IMR-90 (cell line): ENCODE measurements around the gene CACNA2D1. TPM values are rescaled to one million over a fixed set of nuclear protein-coding genes. Genes with fewer than 3 reads are reported as not detected.

Experiments
- ATAC-seq: fragments of 200-7000 bp; cut with Tn5 transposase; 2 replicates; pipeline ENCODE4 v1.9.1; 2020; ENCODE audit warnings: low read depth, mild to moderate bottlenecking, moderate library complexity
- BruUV-seq: library from RNA; stranded (reverse); fragments of 400-500 nt; replicated peaks from 2 replicates; lab custom pipeline; 2021; lab: Mats Ljungman, UMichigan
- CTCF ChIA-PET: fragments of 300-600 bp; formaldehyde crosslinking; extraction: SDS; loops from one replicate; lab custom pipeline; 2021; ENCODE audit warnings: antibody characterized with exemption; lab: Yijun Ruan, JAX
- POLR2A ChIA-PET: fragments of 300-600 bp; sonication (Branson Sonifier 250); formaldehyde crosslinking; loops from one replicate; lab custom pipeline; 2022; ENCODE audit warnings: antibody characterized with exemption; ENCODE audit not compliant: unreplicated experiment; lab: Charles Lee
- DNase-seq: peaks from one replicate; pipeline ENCODE4 v3.0.0; 2013
- H2AFZ ChIP-seq: replicated peaks from 2 replicates; pipeline ENCODE3; 2013; ENCODE audit warnings: low read length, mild to moderate bottlenecking; ENCODE audit not compliant: poor library complexity
- H2AK5ac ChIP-seq: 2 replicates; pipeline ENCODE4 v1.6.1; 2013; ENCODE audit warnings: low read depth, low read length, inconsistent platforms
- H2AK9ac ChIP-seq: replicated peaks from 2 replicates; pipeline ENCODE3; 2013; ENCODE audit warnings: mild to moderate bottlenecking, low read depth, low read length, moderate library complexity; ENCODE audit not compliant: poor library complexity
- H2BK120ac ChIP-seq: 2 replicates; pipeline ENCODE4 v1.6.1; 2013; ENCODE audit warnings: low read depth, low read length, inconsistent platforms
- H2BK15ac ChIP-seq: 3 replicates; pipeline ENCODE4 v1.6.1; 2013; ENCODE audit warnings: low read depth, low read length, inconsistent platforms
- H2BK20ac ChIP-seq: 2 replicates; pipeline ENCODE4 v1.6.1; 2013; ENCODE audit warnings: low read depth, mild to moderate bottlenecking, inconsistent platforms, low read length, moderate library complexity
- H2BK5ac ChIP-seq: 2 replicates; pipeline ENCODE4 v1.6.1; 2013; ENCODE audit warnings: mild to moderate bottlenecking, low read depth, low read length, inconsistent platforms; ENCODE audit not compliant: poor library complexity, severe bottlenecking
- H3K14ac ChIP-seq: replicated peaks from 2 replicates; pipeline ENCODE4 v1.6.1; 2013; ENCODE audit warnings: low read depth, low read length, inconsistent platforms
- H3K18ac ChIP-seq: 2 replicates; pipeline ENCODE4 v1.6.1; 2013; ENCODE audit warnings: low read depth, low read length, control low read depth
- H3K23ac ChIP-seq: 2 replicates; pipeline ENCODE4 v1.6.1; 2013; ENCODE audit warnings: low read depth, low read length, inconsistent platforms
- H3K27ac ChIP-seq: 2 replicates; pipeline ENCODE4 v1.5.1; 2013; ENCODE audit warnings: mild to moderate bottlenecking, control low read depth, low read length; ENCODE audit not compliant: insufficient read depth
- H3K27me3 ChIP-seq: 2 replicates; pipeline ENCODE4 v1.6.1; 2013; ENCODE audit warnings: low read length; ENCODE audit not compliant: control insufficient read depth, insufficient read depth
- H3K36me3 ChIP-seq: 2 replicates; pipeline ENCODE4 v1.6.1; 2013; ENCODE audit warnings: low read length, mixed read lengths; ENCODE audit not compliant: control insufficient read depth, insufficient read depth
- H3K4ac ChIP-seq: 2 replicates; pipeline ENCODE4 v1.6.1; 2013; ENCODE audit warnings: low read depth, low read length, inconsistent platforms
- H3K4me1 ChIP-seq: 2 replicates; pipeline ENCODE4 v1.6.1; 2013; ENCODE audit warnings: low read length, mixed read lengths; ENCODE audit not compliant: control insufficient read depth, insufficient read depth
- H3K4me2 ChIP-seq: 2 replicates; pipeline ENCODE4 v1.6.1; 2013; ENCODE audit warnings: low read depth, mild to moderate bottlenecking, control low read depth, low read length, moderate library complexity
- H3K4me3 ChIP-seq: 2 replicates; pipeline ENCODE4 v1.5.1; 2013; ENCODE audit warnings: low read depth, mild to moderate bottlenecking, control low read depth, low read length, moderate library complexity; ENCODE audit not compliant: insufficient read depth
- H3K56ac ChIP-seq: 2 replicates; pipeline ENCODE4 v1.6.1; 2013; ENCODE audit warnings: low read length, inconsistent platforms; ENCODE audit not compliant: insufficient read depth; ENCODE audit errors: extremely low read depth
- H3K79me1 ChIP-seq, 2 experiments: 2 replicates each; pipeline ENCODE4 v1.6.1; 2013; ENCODE audit warnings: low read length in 2 of 2, inconsistent platforms in 1 of 2, low read depth in 1 of 2
- H3K9ac ChIP-seq: 2 replicates; pipeline ENCODE4 v1.6.1; 2013; ENCODE audit warnings: low read depth, low read length, control low read depth
- H3K9me1 ChIP-seq: 2 replicates; pipeline ENCODE4 v1.6.1; 2013; ENCODE audit warnings: low read length, inconsistent platforms; ENCODE audit not compliant: insufficient read depth
- H3K9me3 ChIP-seq: 2 replicates; pipeline ENCODE4 v1.6.1; 2013; ENCODE audit warnings: low read length; ENCODE audit not compliant: control insufficient read depth, insufficient read depth
- H4K20me1 ChIP-seq: 2 replicates; pipeline ENCODE4 v1.6.1; 2013; ENCODE audit warnings: low read length, inconsistent platforms; ENCODE audit not compliant: insufficient read depth
- H4K5ac ChIP-seq: 2 replicates; pipeline ENCODE4 v1.6.1; 2013; ENCODE audit warnings: mild to moderate bottlenecking, low read depth, low read length, control low read depth
- H4K8ac ChIP-seq, 2 experiments: 2 replicates each; pipeline ENCODE4 v1.6.1; 2013; ENCODE audit warnings: low read depth in 2 of 2, low read length in 2 of 2, control low read depth in 1 of 2, inconsistent platforms in 1 of 2
- H4K91ac ChIP-seq: 2 replicates; pipeline ENCODE4 v1.6.1; 2013; ENCODE audit warnings: low read depth, low read length, inconsistent platforms; ENCODE audit not compliant: insufficient read depth
- BHLHE40 ChIP-seq: fragments of 150-350 bp; IDR thresholded peaks from 2 replicates; pipeline ENCODE4 v1.6.1; 2016; ENCODE audit warnings: mild to moderate bottlenecking, low read depth, low read length
- CEBPB ChIP-seq: IDR thresholded peaks from 2 replicates; pipeline ENCODE4 v1.6.1; 2012; ENCODE audit warnings: low read depth, low read length, improper control_type of control experiment
- CHD1 ChIP-seq: IDR thresholded peaks from 2 replicates; pipeline ENCODE4 v1.6.1; 2012; ENCODE audit warnings: low read depth, low read length, improper control_type of control experiment
- FOS ChIP-seq: fragments of 150-350 bp; IDR thresholded peaks from 2 replicates; pipeline ENCODE4 v1.6.1; 2016; ENCODE audit warnings: low read depth, low read length
- MAFK ChIP-seq: IDR thresholded peaks from 2 replicates; pipeline ENCODE4 v1.6.1; 2012; ENCODE audit warnings: low read depth, low read length, improper control_type of control experiment
- MAZ ChIP-seq: IDR thresholded peaks from 2 replicates; pipeline ENCODE4 v1.6.1; 2012; ENCODE audit warnings: low read depth, mild to moderate bottlenecking, low read length, improper control_type of control experiment, moderate library complexity, borderline replicate concordance
- MXI1 ChIP-seq: IDR thresholded peaks from 2 replicates; pipeline ENCODE4 v1.6.1; 2012; ENCODE audit warnings: low read depth, mild to moderate bottlenecking, low read length, moderate library complexity, borderline replicate concordance
- NFE2L2 ChIP-seq: fragments of 150-350 bp; IDR thresholded peaks from 2 replicates; pipeline ENCODE4 v1.6.1; 2016; ENCODE audit warnings: low read depth, mild to moderate bottlenecking, low read length
- POLR2A ChIP-seq: IDR thresholded peaks from 2 replicates; pipeline ENCODE4 v1.6.1; 2012; ENCODE audit warnings: mild to moderate bottlenecking, low read depth, low read length
- RAD21 ChIP-seq: IDR thresholded peaks from 2 replicates; pipeline ENCODE4 v1.6.1; 2012; ENCODE audit warnings: low read length, improper control_type of control experiment
- RCOR1 ChIP-seq: IDR thresholded peaks from 2 replicates; pipeline ENCODE4 v1.6.1; 2012; ENCODE audit warnings: mild to moderate bottlenecking, low read length, improper control_type of control experiment; ENCODE audit not compliant: insufficient replicate concordance
- RFX5 ChIP-seq: IDR thresholded peaks from 2 replicates; pipeline ENCODE4 v1.8.0; 2012; ENCODE audit warnings: low read depth, mild to moderate bottlenecking, low read length, moderate library complexity
- SMC3 ChIP-seq: fragments of 150-350 bp; IDR thresholded peaks from 2 replicates; pipeline ENCODE4 v1.6.1; 2016; ENCODE audit warnings: low read depth, mild to moderate bottlenecking, antibody characterized with exemption, low read length, moderate library complexity
- USF2 ChIP-seq: fragments of 150-350 bp; IDR thresholded peaks from 2 replicates; pipeline ENCODE4 v1.6.1; 2017; ENCODE audit warnings: mild to moderate bottlenecking, antibody characterized with exemption, low read length, low read depth
- WGBS, 2 experiments: methylation state at CpG; one replicate each; pipeline versions ENCODE4 v1.1.5 to v1.1.7; 2013; ENCODE audit warnings: missing lambda C conversion rate in 2 of 2; ENCODE audit not compliant: insufficient read length in 1 of 2; ENCODE audit errors: extremely low coverage in 2 of 2; 5-methylcytosine and 5-hydroxymethylcytosine counted together
- dilution Hi-C: fragments of 300-500 bp; cut with HindIII; formaldehyde crosslinking; loops from one replicate; pipeline ENCODE4 v1.14.3; 2018; ENCODE audit warnings: low sequenced_read_pairs; ENCODE audit not compliant: unreplicated experiment
- in situ Hi-C: fragments of 300-500 bp; cut with MboI; formaldehyde crosslinking; loops from 3 replicates; pipeline ENCODE4 v1.14.3; 2019; ENCODE audit warnings: low sequenced_read_pairs, inconsistent platforms, mixed read lengths
- intact Hi-C: fragments of 100-400 bp; cut with micrococcal nuclease; formaldehyde crosslinking; loops from 2 replicates; pipeline ENCODE4 v1.10.0; 2022
- polyA plus RNA-seq, 3 experiments: library from polyadenylated mRNA; depleted of rRNA; stranded (reverse); fragments of >200 nt; gene quantifications; 2 replicates each; pipeline ENCODE4 v1.2.3, GENCODE V29; 2012; ENCODE audit warnings: low replicate concordance in 1 of 3
- total RNA-seq: library from RNA; depleted of rRNA; stranded (reverse); fragments of >200 nt; gene quantifications from 2 replicates; pipeline ENCODE4 v1.2.3, GENCODE V29; 2012
- TF ChIP-seq, protein P1 (sequence below): conservative IDR thresholded peaks from 2 replicates; pipeline ENCODE4 v1.5.1; 2012; ENCODE audit warnings: mild to moderate bottlenecking, low read depth, low read length, improper control_type of control experiment
- TF ChIP-seq, protein P2 (sequence below): fragments of 150-350 bp; IDR thresholded peaks from 2 replicates; pipeline ENCODE4 v1.6.1; 2016; ENCODE audit warnings: low read depth, mild to moderate bottlenecking, low read length, moderate library complexity, borderline replicate concordance

CACNA2D1 gene
- total and polyA plus RNA-seq, 2 of the 4 experiments (the other 2 are of a cell fraction): 5.8 to 21.9 TPM

- H3K4ac ChIP-seq: no peak overlapping the region
- no peaks in the 10 kb centered on the region for H3K9me3 ChIP-seq
- ChIA-PET POLR2A (no interaction called here), CTCF (interaction anchor here (0.7 kb wide), 1 partner anchor 174 kb away, joined by 4 read pairs; no protein-coding TSS in a partner anchor)
- no peaks in the 10 kb centered on the region for H3K4me1 ChIP-seq
- no peak overlapping the region for H2BK15ac ChIP-seq
- H2BK120ac ChIP-seq: no peak overlapping the region
- intact Hi-C loops (no loop called here), dilution Hi-C loops (no loop called here), in situ Hi-C loops (no loop called here)
- no TSS peak for BruUV-seq
- no peaks in the 10 kb centered on the region for H3K27me3 ChIP-seq
- no peak overlapping the region for H2BK20ac ChIP-seq
- H3K4me2 ChIP-seq: no peak overlapping the region
- no peaks in the 10 kb centered on the region for H3K36me3 ChIP-seq
- H2AK5ac ChIP-seq: no peak overlapping the region
- H4K20me1 ChIP-seq: no peaks in the 10 kb centered on the region
- no peak overlapping the region for H2BK5ac ChIP-seq
- H3K14ac ChIP-seq: no peak overlapping the region
- no CpG with 5 or more reads among the region's 6 CpGs for WGBS, 2 experiments
- peaks cover 0 to 3% of the 10 kb centered on the region in 2 experiments; a peak in 1 of 4 replicates for H3K79me1 ChIP-seq
- H4K8ac ChIP-seq: no peak overlapping the region
- no peak overlapping the region for H3K18ac ChIP-seq
- no peak overlapping the region for H3K9ac ChIP-seq
- ATAC-seq (no peak), DNase-seq (no peak)
- H2AFZ ChIP-seq: no peak overlapping the region
- H3K4me3 ChIP-seq: no peak overlapping the region
- no peak overlapping the region for H2AK9ac ChIP-seq
- H4K5ac ChIP-seq: no peak overlapping the region
- H3K9me1 ChIP-seq: no peaks in the 10 kb centered on the region
- no peak overlapping the region for H3K27ac ChIP-seq
- TF ChIP-seq, protein P1, sequence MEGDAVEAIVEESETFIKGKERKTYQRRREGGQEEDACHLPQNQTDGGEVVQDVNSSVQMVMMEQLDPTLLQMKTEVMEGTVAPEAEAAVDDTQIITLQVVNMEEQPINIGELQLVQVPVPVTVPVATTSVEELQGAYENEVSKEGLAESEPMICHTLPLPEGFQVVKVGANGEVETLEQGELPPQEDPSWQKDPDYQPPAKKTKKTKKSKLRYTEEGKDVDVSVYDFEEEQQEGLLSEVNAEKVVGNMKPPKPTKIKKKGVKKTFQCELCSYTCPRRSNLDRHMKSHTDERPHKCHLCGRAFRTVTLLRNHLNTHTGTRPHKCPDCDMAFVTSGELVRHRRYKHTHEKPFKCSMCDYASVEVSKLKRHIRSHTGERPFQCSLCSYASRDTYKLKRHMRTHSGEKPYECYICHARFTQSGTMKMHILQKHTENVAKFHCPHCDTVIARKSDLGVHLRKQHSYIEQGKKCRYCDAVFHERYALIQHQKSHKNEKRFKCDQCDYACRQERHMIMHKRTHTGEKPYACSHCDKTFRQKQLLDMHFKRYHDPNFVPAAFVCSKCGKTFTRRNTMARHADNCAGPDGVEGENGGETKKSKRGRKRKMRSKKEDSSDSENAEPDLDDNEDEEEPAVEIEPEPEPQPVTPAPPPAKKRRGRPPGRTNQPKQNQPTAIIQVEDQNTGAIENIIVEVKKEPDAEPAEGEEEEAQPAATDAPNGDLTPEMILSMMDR: no peak
- TF ChIP-seq POLR2A (no peak), MXI1 (no peak), CHD1 (no peak), RCOR1 (no peak), SMC3 (no peak), CEBPB (no peak), USF2 (no peak), RAD21 (no peak), NFE2L2 (no peak), RFX5 (no peak), FOS (no peak), MAFK (no peak), MAZ (no peak), BHLHE40 (no peak)
- TF ChIP-seq, protein P2, sequence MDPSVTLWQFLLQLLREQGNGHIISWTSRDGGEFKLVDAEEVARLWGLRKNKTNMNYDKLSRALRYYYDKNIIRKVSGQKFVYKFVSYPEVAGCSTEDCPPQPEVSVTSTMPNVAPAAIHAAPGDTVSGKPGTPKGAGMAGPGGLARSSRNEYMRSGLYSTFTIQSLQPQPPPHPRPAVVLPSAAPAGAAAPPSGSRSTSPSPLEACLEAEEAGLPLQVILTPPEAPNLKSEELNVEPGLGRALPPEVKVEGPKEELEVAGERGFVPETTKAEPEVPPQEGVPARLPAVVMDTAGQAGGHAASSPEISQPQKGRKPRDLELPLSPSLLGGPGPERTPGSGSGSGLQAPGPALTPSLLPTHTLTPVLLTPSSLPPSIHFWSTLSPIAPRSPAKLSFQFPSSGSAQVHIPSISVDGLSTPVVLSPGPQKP: no peak
- H4K91ac ChIP-seq: no peak overlapping the region
- H3K56ac ChIP-seq: no peak overlapping the region
- H3K23ac ChIP-seq: no peak overlapping the region
Observed at GRCh38 chr7:82114237-82114636, 329.3 kb downstream of the CACNA2D1 start.
